Measurements from ENCODE around the gene ABCA4.

DNA sequence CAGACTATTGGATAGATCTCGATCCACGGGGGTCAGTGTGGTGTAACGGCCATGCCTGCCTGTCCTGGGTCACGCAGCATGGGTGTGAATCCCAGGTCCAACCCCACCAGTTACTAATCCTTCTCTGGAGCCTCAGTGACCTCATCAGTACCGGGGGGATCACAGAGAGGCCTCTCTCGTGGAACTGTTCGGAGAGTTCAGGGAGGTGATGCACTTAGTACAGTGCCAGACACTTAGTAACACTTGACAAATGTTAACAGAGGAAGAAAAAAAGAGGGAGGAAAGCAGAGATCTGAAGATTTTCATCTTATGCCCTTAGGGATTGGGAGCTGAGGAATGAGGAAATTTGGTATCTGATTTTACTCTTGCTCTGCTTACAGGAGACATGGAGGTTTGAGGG is 2.9 kb downstream of the ABCA4 start:
- TF ChIP-seq POLR2AphosphoS5 (IDR thresholded peaks at IDR 0.05; ENCODE audit: low read depth, low read length) (no peak), TAF1 (IDR thresholded peaks at IDR 0.05; ENCODE audit: low read depth, low read length) (no peak)

Data from GM12891 (cell line).